HG03039 (cell line): ENCODE data around the gene BPNT1.

Source experiments
- ATAC-seq: cut with Tn5 transposase; IDR thresholded peaks from one replicate; pipeline ENCODE4 v1.9.1; 2021; ENCODE audit warnings: mild to moderate bottlenecking, moderate library complexity; ENCODE audit not compliant: unreplicated experiment

Gene BPNT1

GRCh38 chr1:220012259-220012658 is 77.3 kb downstream of the BPNT1 start:
- ATAC-seq = no peak

GRCh38 chr1:220011620-220012019 is 78.0 kb downstream of the BPNT1 start:
- no peak for ATAC-seq
